ENCODE results near the gene GNAI3. TPM values are rescaled to one million over a fixed set of nuclear protein-coding genes. Genes with fewer than 3 reads are reported as not detected.

Gene GNAI3
- total and polyA plus RNA-seq, 10 of the 15 experiments (the other 5 are each of a cell fraction or from before 2014, with no cell fraction given): 5.9 to 13.8 (median 8.0) TPM

GRCh38 chr1:109548321-109549267 lies at the start of gene GNAI3 (continued):
- TF ChIP-seq NKRF (conservative IDR thresholded peaks at IDR 0.05) (peak; percentile 68; the same call in 1 of the 2 replicates), GATAD2B (conservative IDR thresholded peaks at IDR 0.05; ENCODE audit: low read depth) (0 out of 2 replicates have a peak, but pooled peaks have one; percentile 14), MXI1 (IDR thresholded peaks at IDR 0.05; ENCODE audit: low read depth, low read length) (peak; percentile 86), JUND (IDR thresholded peaks at IDR 0.05; ENCODE audit: low read depth, low read length) (0 out of 2 replicates have a peak, but pooled peaks have one; percentile 39), ZNF687 (IDR thresholded peaks at IDR 0.05) (peak; percentile 64; the same call in 1 of the 2 replicates), KDM1A (IDR thresholded peaks at IDR 0.05; ENCODE audit: borderline replicate concordance) (no peak), CREM (IDR thresholded peaks at IDR 0.05; ENCODE audit: low read depth) (peak; percentile 91), NRF1 (conservative IDR thresholded peaks at IDR 0.05; ENCODE audit: low read depth, low read length) (0 out of 2 replicates have a peak, but pooled peaks have one; percentile 9), RUNX3 (IDR thresholded peaks at IDR 0.05; ENCODE audit: low read length) (no peak; the same call in 1 of the 2 replicates), RCOR1 (conservative IDR thresholded peaks at IDR 0.05; ENCODE audit: low read depth, low read length) (no peak), RAD51 (IDR thresholded peaks at IDR 0.05) (peak; percentile 83), PAX5 (IDR thresholded peaks at IDR 0.05; ENCODE audit: borderline replicate concordance, low read depth, low read length) (no peak), ZZZ3 (IDR thresholded peaks at IDR 0.05; ENCODE audit: control insufficient read depth, insufficient read length, low read depth) (no peak)
- TF ChIP-seq, protein P1, sequence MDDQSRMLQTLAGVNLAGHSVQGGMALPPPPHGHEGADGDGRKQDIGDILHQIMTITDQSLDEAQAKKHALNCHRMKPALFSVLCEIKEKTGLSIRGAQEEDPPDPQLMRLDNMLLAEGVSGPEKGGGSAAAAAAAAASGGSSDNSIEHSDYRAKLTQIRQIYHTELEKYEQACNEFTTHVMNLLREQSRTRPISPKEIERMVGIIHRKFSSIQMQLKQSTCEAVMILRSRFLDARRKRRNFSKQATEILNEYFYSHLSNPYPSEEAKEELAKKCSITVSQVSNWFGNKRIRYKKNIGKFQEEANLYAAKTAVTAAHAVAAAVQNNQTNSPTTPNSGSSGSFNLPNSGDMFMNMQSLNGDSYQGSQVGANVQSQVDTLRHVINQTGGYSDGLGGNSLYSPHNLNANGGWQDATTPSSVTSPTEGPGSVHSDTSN (IDR thresholded peaks at IDR 0.05; ENCODE audit: insufficient replicate concordance, low read depth, low read length): no peak
- TF ChIP-seq, protein P2, sequence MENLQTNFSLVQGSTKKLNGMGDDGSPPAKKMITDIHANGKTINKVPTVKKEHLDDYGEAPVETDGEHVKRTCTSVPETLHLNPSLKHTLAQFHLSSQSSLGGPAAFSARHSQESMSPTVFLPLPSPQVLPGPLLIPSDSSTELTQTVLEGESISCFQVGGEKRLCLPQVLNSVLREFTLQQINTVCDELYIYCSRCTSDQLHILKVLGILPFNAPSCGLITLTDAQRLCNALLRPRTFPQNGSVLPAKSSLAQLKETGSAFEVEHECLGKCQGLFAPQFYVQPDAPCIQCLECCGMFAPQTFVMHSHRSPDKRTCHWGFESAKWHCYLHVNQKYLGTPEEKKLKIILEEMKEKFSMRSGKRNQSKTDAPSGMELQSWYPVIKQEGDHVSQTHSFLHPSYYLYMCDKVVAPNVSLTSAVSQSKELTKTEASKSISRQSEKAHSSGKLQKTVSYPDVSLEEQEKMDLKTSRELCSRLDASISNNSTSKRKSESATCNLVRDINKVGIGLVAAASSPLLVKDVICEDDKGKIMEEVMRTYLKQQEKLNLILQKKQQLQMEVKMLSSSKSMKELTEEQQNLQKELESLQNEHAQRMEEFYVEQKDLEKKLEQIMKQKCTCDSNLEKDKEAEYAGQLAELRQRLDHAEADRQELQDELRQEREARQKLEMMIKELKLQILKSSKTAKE (IDR thresholded peaks at IDR 0.05; ENCODE audit: low read depth, poor library complexity, severe bottlenecking): peak; percentile 59
- TF ChIP-seq, protein P3, sequence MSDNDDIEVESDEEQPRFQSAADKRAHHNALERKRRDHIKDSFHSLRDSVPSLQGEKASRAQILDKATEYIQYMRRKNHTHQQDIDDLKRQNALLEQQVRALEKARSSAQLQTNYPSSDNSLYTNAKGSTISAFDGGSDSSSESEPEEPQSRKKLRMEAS (IDR thresholded peaks at IDR 0.05; ENCODE audit: low read depth, low read length): peak; percentile 79; the same call in 1 of the 2 replicates
- TF ChIP-seq, protein P4, sequence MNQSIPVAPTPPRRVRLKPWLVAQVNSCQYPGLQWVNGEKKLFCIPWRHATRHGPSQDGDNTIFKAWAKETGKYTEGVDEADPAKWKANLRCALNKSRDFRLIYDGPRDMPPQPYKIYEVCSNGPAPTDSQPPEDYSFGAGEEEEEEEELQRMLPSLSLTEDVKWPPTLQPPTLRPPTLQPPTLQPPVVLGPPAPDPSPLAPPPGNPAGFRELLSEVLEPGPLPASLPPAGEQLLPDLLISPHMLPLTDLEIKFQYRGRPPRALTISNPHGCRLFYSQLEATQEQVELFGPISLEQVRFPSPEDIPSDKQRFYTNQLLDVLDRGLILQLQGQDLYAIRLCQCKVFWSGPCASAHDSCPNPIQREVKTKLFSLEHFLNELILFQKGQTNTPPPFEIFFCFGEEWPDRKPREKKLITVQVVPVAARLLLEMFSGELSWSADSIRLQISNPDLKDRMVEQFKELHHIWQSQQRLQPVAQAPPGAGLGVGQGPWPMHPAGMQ (IDR thresholded peaks at IDR 0.05; ENCODE audit: borderline replicate concordance): no peak
